HEK293 (cell line): Measurements from ENCODE around the gene LRRC49.

Experiments
- FEZF1 ChIP-seq: fragments of 450-650 bp; formaldehyde crosslinking; IDR thresholded peaks from 2 replicates; pipeline ENCODE4 v1.5.1; 2016; ENCODE audit warnings: missing biosample characterization, missing genetic modification characterization
- HOXA7 ChIP-seq: sonication (generic); formaldehyde crosslinking; IDR thresholded peaks from 2 replicates; pipeline ENCODE4 v1.8.1; 2022; ENCODE audit warnings: missing genetic modification reagents, borderline replicate concordance
- MZF1 ChIP-seq: fragments of 450-650 bp; formaldehyde crosslinking; IDR thresholded peaks from 2 replicates; pipeline ENCODE4 v1.5.1; 2017; ENCODE audit warnings: missing biosample characterization, missing genetic modification characterization, borderline replicate concordance
- RBAK ChIP-seq: fragments of 450-650 bp; formaldehyde crosslinking; IDR thresholded peaks from 2 replicates; pipeline ENCODE4 v1.5.1; 2016; ENCODE audit warnings: missing biosample characterization, missing genetic modification characterization
- TRIM28 ChIP-seq: IDR thresholded peaks from 2 replicates; pipeline ENCODE4 v1.6.1; 2011; ENCODE audit warnings: low read length, control low read depth, borderline replicate concordance
- YY2 ChIP-seq: fragments of 450-650 bp; formaldehyde crosslinking; IDR thresholded peaks from 2 replicates; pipeline ENCODE4 v1.5.1; 2016; ENCODE audit warnings: missing biosample characterization, missing genetic modification characterization
- ZBTB17 ChIP-seq: fragments of 450-650 bp; formaldehyde crosslinking; IDR thresholded peaks from 2 replicates; pipeline ENCODE4 v1.5.1; 2016; ENCODE audit warnings: missing biosample characterization, missing genetic modification characterization
- ZNF132 ChIP-seq: fragments of 450-650 bp; formaldehyde crosslinking; IDR thresholded peaks from 2 replicates; pipeline ENCODE4 v1.5.1; 2017; ENCODE audit warnings: missing biosample characterization, missing genetic modification characterization, borderline replicate concordance
- ZNF223 ChIP-seq: fragments of 450-650 bp; formaldehyde crosslinking; IDR thresholded peaks from 2 replicates; pipeline ENCODE4 v1.5.1; 2016; ENCODE audit warnings: missing biosample characterization, missing genetic modification characterization
- ZNF239 ChIP-seq: fragments of 450-650 bp; formaldehyde crosslinking; IDR thresholded peaks from 2 replicates; pipeline ENCODE4 v1.5.1; 2016; ENCODE audit warnings: missing biosample characterization, missing genetic modification characterization
- ZNF391 ChIP-seq: fragments of 450-650 bp; formaldehyde crosslinking; IDR thresholded peaks from 2 replicates; pipeline ENCODE4 v1.5.1; 2016; ENCODE audit warnings: low read depth, missing biosample characterization, missing genetic modification characterization, borderline replicate concordance
- ZNF416 ChIP-seq: fragments of 450-650 bp; formaldehyde crosslinking; IDR thresholded peaks from 2 replicates; pipeline ENCODE4 v1.5.1; 2016; ENCODE audit warnings: missing biosample characterization, missing genetic modification characterization
- ZNF560 ChIP-seq: fragments of 450-650 bp; formaldehyde crosslinking; IDR thresholded peaks from 2 replicates; pipeline ENCODE4 v1.5.1; 2017; ENCODE audit warnings: missing biosample characterization, missing genetic modification characterization, borderline replicate concordance
- ZNF561 ChIP-seq: fragments of 450-650 bp; IDR thresholded peaks from 2 replicates; pipeline ENCODE4 v1.5.1; 2018; ENCODE audit warnings: missing biosample characterization, missing genetic modification characterization, borderline replicate concordance
- ZNF571 ChIP-seq: fragments of 450-650 bp; formaldehyde crosslinking; IDR thresholded peaks from 2 replicates; pipeline ENCODE4 v1.5.0; 2017; ENCODE audit warnings: missing biosample characterization, missing genetic modification characterization
- ZNF624 ChIP-seq: fragments of 450-650 bp; formaldehyde crosslinking; IDR thresholded peaks from 2 replicates; pipeline ENCODE4 v1.5.1; 2017; ENCODE audit warnings: missing biosample characterization, missing genetic modification characterization
- ZNF658 ChIP-seq: fragments of 450-650 bp; formaldehyde crosslinking; IDR thresholded peaks from 2 replicates; pipeline ENCODE4; 2016; ENCODE audit warnings: missing biosample characterization, missing genetic modification characterization
- ZNF670 ChIP-seq: fragments of 450-650 bp; formaldehyde crosslinking; IDR thresholded peaks from 2 replicates; pipeline ENCODE4 v1.5.1; 2016; ENCODE audit warnings: missing biosample characterization, missing genetic modification characterization, low read depth
- ZNF777 ChIP-seq: fragments of 450-650 bp; formaldehyde crosslinking; IDR thresholded peaks from 2 replicates; pipeline ENCODE4 v1.5.1; 2017; ENCODE audit warnings: missing biosample characterization, missing genetic modification characterization, borderline replicate concordance
- ZSCAN30 ChIP-seq: fragments of 450-650 bp; IDR thresholded peaks from 2 replicates; pipeline ENCODE4 v1.5.1; 2018; ENCODE audit warnings: missing biosample characterization, mild to moderate bottlenecking, missing genetic modification characterization, moderate library complexity
- TF ChIP-seq, protein P1 (sequence below): fragments of 450-650 bp; formaldehyde crosslinking; IDR thresholded peaks from 2 replicates; pipeline ENCODE4 v1.5.1; 2016; ENCODE audit warnings: missing biosample characterization, missing genetic modification characterization, borderline replicate concordance
- TF ChIP-seq, protein P2 (sequence below): IDR thresholded peaks from 2 replicates; pipeline ENCODE4 v1.6.1; 2011; ENCODE audit warnings: mild to moderate bottlenecking, low read depth, low read length, borderline replicate concordance
- TF ChIP-seq, protein P3 (sequence below): fragments of 450-650 bp; formaldehyde crosslinking; IDR thresholded peaks from 2 replicates; pipeline ENCODE4 v1.5.1; 2016; ENCODE audit warnings: missing biosample characterization, missing genetic modification characterization
- TF ChIP-seq, protein P4 (sequence below): fragments of 450-650 bp; formaldehyde crosslinking; IDR thresholded peaks from 2 replicates; pipeline ENCODE4 v1.5.1; 2016; ENCODE audit warnings: missing biosample characterization, missing genetic modification characterization
- TF ChIP-seq, protein P5 (sequence below): fragments of 450-650 bp; formaldehyde crosslinking; IDR thresholded peaks from 2 replicates; pipeline ENCODE4 v1.5.1; 2017; ENCODE audit warnings: missing biosample characterization, missing genetic modification characterization
- TF ChIP-seq, protein P6 (sequence below): sonication (generic); formaldehyde crosslinking; IDR thresholded peaks from 2 replicates; pipeline ENCODE4 v1.8.1; 2022; ENCODE audit warnings: mild to moderate bottlenecking, moderate library complexity, missing genetic modification reagents

LRRC49 gene

DNA sequence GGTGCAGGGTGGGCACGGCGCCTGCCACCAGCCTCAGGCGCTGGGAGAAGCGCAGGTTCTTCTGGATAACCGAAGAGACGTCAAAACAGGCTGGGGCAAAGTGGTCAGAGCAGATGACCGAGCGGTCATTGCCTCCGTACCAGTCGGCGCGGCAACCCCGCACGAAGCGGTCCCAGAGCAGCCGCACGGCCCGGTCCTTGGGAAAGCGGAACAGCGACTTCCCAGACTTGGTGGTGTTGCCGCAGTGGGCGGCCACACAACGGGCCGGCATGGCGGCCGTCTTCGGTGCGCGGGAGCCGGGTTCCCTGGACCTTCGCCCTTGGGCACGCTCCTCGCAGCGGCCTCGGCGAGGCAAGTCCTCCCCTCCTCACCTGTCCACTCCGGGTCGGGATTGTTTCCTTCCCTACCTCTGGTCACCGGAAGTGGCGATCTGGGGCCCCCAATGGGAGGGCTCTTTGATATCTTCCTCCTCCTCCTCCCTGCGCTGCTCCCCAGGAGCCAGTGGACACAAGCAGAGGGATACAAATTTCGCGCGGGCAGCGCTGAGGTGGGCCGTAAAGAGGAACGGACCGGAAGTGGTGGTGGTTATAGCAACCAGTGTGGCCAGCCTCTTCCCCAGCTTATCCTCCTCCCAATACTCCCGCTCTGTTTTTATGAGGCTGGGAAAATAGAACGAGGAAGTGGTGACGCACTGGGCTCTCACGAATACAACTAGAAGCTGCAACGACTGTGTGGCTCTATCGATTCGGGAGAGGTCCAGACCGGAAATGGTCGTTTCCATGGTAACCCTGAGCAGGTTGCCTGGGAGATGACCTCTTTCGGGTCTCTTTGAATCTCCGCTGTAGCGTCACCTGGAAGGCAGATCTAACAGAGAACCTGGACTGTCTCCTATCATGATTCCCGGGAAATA lies at the start of gene LRRC49, which contains the start of gene THAP10 (continued):
- TF ChIP-seq, protein P1, sequence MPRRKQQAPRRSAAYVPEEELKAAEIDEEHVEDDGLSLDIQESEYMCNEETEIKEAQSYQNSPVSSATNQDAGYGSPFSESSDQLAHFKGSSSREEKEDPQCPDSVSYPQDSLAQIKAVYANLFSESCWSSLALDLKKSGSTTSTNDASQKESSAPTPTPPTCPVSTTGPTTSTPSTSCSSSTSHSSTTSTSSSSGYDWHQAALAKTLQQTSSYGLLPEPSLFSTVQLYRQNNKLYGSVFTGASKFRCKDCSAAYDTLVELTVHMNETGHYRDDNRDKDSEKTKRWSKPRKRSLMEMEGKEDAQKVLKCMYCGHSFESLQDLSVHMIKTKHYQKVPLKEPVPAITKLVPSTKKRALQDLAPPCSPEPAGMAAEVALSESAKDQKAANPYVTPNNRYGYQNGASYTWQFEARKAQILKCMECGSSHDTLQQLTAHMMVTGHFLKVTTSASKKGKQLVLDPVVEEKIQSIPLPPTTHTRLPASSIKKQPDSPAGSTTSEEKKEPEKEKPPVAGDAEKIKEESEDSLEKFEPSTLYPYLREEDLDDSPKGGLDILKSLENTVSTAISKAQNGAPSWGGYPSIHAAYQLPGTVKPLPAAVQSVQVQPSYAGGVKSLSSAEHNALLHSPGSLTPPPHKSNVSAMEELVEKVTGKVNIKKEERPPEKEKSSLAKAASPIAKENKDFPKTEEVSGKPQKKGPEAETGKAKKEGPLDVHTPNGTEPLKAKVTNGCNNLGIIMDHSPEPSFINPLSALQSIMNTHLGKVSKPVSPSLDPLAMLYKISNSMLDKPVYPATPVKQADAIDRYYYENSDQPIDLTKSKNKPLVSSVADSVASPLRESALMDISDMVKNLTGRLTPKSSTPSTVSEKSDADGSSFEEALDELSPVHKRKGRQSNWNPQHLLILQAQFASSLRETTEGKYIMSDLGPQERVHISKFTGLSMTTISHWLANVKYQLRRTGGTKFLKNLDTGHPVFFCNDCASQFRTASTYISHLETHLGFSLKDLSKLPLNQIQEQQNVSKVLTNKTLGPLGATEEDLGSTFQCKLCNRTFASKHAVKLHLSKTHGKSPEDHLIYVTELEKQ (tag by site-specific recombination): no peak
- TF ChIP-seq ZNF391 (tag by site-specific recombination): peak; percentile 65; the same call in 1 of the 2 replicates
- peak; percentile 73; the same call in 1 of the 2 replicates for TF ChIP-seq TRIM28
- peak; percentile 65; the same call in 1 of the 2 replicates for TF ChIP-seq ZNF239 (tag by site-specific recombination)
- TF ChIP-seq ZNF132 (tag by site-specific recombination): no peak
- no peak for TF ChIP-seq ZNF624
- TF ChIP-seq ZNF777: no peak
- TF ChIP-seq, protein P2, sequence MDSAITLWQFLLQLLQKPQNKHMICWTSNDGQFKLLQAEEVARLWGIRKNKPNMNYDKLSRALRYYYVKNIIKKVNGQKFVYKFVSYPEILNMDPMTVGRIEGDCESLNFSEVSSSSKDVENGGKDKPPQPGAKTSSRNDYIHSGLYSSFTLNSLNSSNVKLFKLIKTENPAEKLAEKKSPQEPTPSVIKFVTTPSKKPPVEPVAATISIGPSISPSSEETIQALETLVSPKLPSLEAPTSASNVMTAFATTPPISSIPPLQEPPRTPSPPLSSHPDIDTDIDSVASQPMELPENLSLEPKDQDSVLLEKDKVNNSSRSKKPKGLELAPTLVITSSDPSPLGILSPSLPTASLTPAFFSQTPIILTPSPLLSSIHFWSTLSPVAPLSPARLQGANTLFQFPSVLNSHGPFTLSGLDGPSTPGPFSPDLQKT: no peak
- TF ChIP-seq, protein P3, sequence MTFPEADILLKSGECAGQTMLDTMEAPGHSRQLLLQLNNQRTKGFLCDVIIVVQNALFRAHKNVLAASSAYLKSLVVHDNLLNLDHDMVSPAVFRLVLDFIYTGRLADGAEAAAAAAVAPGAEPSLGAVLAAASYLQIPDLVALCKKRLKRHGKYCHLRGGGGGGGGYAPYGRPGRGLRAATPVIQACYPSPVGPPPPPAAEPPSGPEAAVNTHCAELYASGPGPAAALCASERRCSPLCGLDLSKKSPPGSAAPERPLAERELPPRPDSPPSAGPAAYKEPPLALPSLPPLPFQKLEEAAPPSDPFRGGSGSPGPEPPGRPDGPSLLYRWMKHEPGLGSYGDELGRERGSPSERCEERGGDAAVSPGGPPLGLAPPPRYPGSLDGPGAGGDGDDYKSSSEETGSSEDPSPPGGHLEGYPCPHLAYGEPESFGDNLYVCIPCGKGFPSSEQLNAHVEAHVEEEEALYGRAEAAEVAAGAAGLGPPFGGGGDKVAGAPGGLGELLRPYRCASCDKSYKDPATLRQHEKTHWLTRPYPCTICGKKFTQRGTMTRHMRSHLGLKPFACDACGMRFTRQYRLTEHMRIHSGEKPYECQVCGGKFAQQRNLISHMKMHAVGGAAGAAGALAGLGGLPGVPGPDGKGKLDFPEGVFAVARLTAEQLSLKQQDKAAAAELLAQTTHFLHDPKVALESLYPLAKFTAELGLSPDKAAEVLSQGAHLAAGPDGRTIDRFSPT (tag by site-specific recombination): peak; percentile 46; the same call in 1 of the 2 replicates
- peak; percentile 99 for TF ChIP-seq ZSCAN30
- no peak for TF ChIP-seq ZNF416
- peak; percentile 99 for TF ChIP-seq ZNF561
- TF ChIP-seq ZNF223: 0 out of 2 replicates have a peak, but pooled peaks have one; percentile 21
- TF ChIP-seq HOXA7 (CRISPR knock-in tag): no peak
- no peak for TF ChIP-seq ZNF658
- peak; percentile 97 for TF ChIP-seq MZF1 (tag by site-specific recombination)
- no peak; the same call in 1 of the 2 replicates for TF ChIP-seq FEZF1 (tag by site-specific recombination)
- peak; percentile 80 for TF ChIP-seq YY2 (tag by site-specific recombination)
- TF ChIP-seq, protein P4, sequence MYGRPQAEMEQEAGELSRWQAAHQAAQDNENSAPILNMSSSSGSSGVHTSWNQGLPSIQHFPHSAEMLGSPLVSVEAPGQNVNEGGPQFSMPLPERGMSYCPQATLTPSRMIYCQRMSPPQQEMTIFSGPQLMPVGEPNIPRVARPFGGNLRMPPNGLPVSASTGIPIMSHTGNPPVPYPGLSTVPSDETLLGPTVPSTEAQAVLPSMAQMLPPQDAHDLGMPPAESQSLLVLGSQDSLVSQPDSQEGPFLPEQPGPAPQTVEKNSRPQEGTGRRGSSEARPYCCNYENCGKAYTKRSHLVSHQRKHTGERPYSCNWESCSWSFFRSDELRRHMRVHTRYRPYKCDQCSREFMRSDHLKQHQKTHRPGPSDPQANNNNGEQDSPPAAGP (tag by site-specific recombination): peak; percentile 88; the same call in 1 of the 2 replicates
- no peak for TF ChIP-seq ZNF560 (tag by site-specific recombination)
- no peak for TF ChIP-seq ZNF571 (tag by site-specific recombination)
- peak; percentile 97 for TF ChIP-seq ZBTB17 (tag by site-specific recombination)
- TF ChIP-seq RBAK: no peak
- TF ChIP-seq, protein P5, sequence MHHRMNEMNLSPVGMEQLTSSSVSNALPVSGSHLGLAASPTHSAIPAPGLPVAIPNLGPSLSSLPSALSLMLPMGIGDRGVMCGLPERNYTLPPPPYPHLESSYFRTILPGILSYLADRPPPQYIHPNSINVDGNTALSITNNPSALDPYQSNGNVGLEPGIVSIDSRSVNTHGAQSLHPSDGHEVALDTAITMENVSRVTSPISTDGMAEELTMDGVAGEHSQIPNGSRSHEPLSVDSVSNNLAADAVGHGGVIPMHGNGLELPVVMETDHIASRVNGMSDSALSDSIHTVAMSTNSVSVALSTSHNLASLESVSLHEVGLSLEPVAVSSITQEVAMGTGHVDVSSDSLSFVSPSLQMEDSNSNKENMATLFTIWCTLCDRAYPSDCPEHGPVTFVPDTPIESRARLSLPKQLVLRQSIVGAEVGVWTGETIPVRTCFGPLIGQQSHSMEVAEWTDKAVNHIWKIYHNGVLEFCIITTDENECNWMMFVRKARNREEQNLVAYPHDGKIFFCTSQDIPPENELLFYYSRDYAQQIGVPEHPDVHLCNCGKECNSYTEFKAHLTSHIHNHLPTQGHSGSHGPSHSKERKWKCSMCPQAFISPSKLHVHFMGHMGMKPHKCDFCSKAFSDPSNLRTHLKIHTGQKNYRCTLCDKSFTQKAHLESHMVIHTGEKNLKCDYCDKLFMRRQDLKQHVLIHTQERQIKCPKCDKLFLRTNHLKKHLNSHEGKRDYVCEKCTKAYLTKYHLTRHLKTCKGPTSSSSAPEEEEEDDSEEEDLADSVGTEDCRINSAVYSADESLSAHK: peak; percentile 46; the same call in 1 of the 2 replicates
- TF ChIP-seq ZNF670: no peak
- TF ChIP-seq, protein P6, sequence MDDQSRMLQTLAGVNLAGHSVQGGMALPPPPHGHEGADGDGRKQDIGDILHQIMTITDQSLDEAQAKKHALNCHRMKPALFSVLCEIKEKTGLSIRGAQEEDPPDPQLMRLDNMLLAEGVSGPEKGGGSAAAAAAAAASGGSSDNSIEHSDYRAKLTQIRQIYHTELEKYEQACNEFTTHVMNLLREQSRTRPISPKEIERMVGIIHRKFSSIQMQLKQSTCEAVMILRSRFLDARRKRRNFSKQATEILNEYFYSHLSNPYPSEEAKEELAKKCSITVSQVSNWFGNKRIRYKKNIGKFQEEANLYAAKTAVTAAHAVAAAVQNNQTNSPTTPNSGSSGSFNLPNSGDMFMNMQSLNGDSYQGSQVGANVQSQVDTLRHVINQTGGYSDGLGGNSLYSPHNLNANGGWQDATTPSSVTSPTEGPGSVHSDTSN (CRISPR knock-in tag): peak; percentile 51; the same call in 1 of the 2 replicates
